PC-3 (cell line): ENCODE measurements around the gene ARSG. TPM values are rescaled to one million over a fixed set of nuclear protein-coding genes. Genes with fewer than 3 reads are reported as not detected.

Source experiments
- ATAC-seq: fragments of 200-7000 bp; cut with Tn5 transposase; 2 replicates; pipeline ENCODE4 v1.9.1; 2020; ENCODE audit warnings: mild to moderate bottlenecking, moderate library complexity
- BruUV-seq: library from RNA; stranded (reverse); fragments of 400-500 nt; replicated peaks from 2 replicates; lab custom pipeline; 2021; lab: Mats Ljungman, UMichigan
- CTCF ChIA-PET: fragments of 300-600 bp; sonication (Branson Sonifier 250); formaldehyde crosslinking; loops from one replicate; lab custom pipeline; 2022; ENCODE audit warnings: antibody characterized with exemption; lab: Charles Lee
- POLR2A ChIA-PET: fragments of 300-600 bp; sonication (Branson Sonifier 250); formaldehyde crosslinking; loops from one replicate; lab custom pipeline; 2022; ENCODE audit warnings: antibody characterized with exemption; ENCODE audit not compliant: unreplicated experiment; lab: Charles Lee
- DNase-seq: peaks from one replicate; pipeline ENCODE4 v3.0.0-alpha.2; 2015
- H2AFZ ChIP-seq: fragments of 300-600 bp; sonication (generic); 2 replicates; pipeline ENCODE4 v1.6.0; 2016; ENCODE audit warnings: antibody characterized with exemption, low read length
- H3F3A ChIP-seq: fragments of 300-600 bp; sonication (generic); one replicate; pipeline ENCODE4 v1.6.0; 2017; ENCODE audit warnings: antibody characterized with exemption, low read length, control low read depth, mild to moderate bottlenecking; ENCODE audit not compliant: unreplicated experiment
- H3K27ac ChIP-seq: fragments of 300-600 bp; sonication (generic); 2 replicates; pipeline ENCODE4 v1.5.1; 2016; ENCODE audit warnings: mild to moderate bottlenecking, low read length
- H3K27me3 ChIP-seq: fragments of 300-600 bp; sonication (generic); 2 replicates; pipeline ENCODE4 v1.6.1; 2016; ENCODE audit warnings: low read length, mixed read lengths
- H3K36me3 ChIP-seq: fragments of 300-600 bp; sonication (generic); 2 replicates; pipeline ENCODE4 v1.6.1; 2016; ENCODE audit warnings: low read depth, mixed run types, low read length, mixed read lengths
- H3K4me1 ChIP-seq: fragments of 300-600 bp; sonication (generic); 2 replicates; pipeline ENCODE4 v1.5.1; 2016; ENCODE audit warnings: low read length; ENCODE audit not compliant: insufficient read depth
- H3K4me2 ChIP-seq: fragments of 300-600 bp; sonication (generic); 2 replicates; pipeline ENCODE4 v1.6.0; 2016; ENCODE audit warnings: low read length
- H3K4me3 ChIP-seq: fragments of 300-600 bp; sonication (generic); 2 replicates; pipeline ENCODE4 v1.5.1; 2016; ENCODE audit warnings: mild to moderate bottlenecking, low read length, mixed read lengths
- H3K79me2 ChIP-seq: fragments of 300-600 bp; sonication (generic); 2 replicates; pipeline ENCODE4 v1.6.1; 2017; ENCODE audit warnings: low read length, mixed read lengths
- H3K9ac ChIP-seq: fragments of 300-600 bp; sonication (generic); 2 replicates; pipeline ENCODE4 v1.6.0; 2016; ENCODE audit warnings: mild to moderate bottlenecking, low read length
- H3K9me2 ChIP-seq: fragments of 300-600 bp; sonication (generic); replicated peaks from 2 replicates; pipeline ENCODE4 v1.6.1; 2016; ENCODE audit warnings: mixed run types, low read length, mixed read lengths
- H3K9me3 ChIP-seq: fragments of 300-600 bp; sonication (generic); 2 replicates; pipeline ENCODE4 v1.6.1; 2016; ENCODE audit warnings: low read length, mixed read lengths
- H4K20me1 ChIP-seq: fragments of 300-600 bp; sonication (generic); 2 replicates; pipeline ENCODE4 v1.6.1; 2016; ENCODE audit warnings: low read length, mixed read lengths
- CTCF ChIP-seq: fragments of 300-600 bp; sonication (generic); conservative IDR thresholded peaks from 2 replicates; pipeline ENCODE4 v1.5.1; 2017; ENCODE audit warnings: antibody characterized with exemption, low read depth, mild to moderate bottlenecking, low read length
- EZH2 ChIP-seq: fragments of 300-600 bp; sonication (generic); IDR thresholded peaks from one replicate; pipeline ENCODE4 v1.6.1; 2017; ENCODE audit warnings: antibody characterized with exemption, mild to moderate bottlenecking, low read length; ENCODE audit not compliant: unreplicated experiment
- EZH2phosphoT487 ChIP-seq: fragments of 300-600 bp; sonication (generic); IDR thresholded peaks from 2 replicates; pipeline ENCODE4 v1.6.1; 2018; ENCODE audit warnings: mild to moderate bottlenecking, antibody characterized with exemption, low read length, borderline replicate concordance
- intact Hi-C: fragments of 100-400 bp; cut with micrococcal nuclease; formaldehyde crosslinking; loops from 2 replicates; pipeline ENCODE4 v1.9.0; 2023
- total RNA-seq: library from RNA; depleted of rRNA; stranded (reverse); fragments of >200 nt; gene quantifications from 2 replicates; pipeline ENCODE4 v1.2.3, GENCODE V29; 2014

Gene ARSG
- total RNA-seq, 1 experiment from 2014 or later, result 2.1 TPM

GRCh38 chr17:68378268-68379176, 87.2 kb downstream of the ARSG start:
- H3K27ac ChIP-seq, result peak overlapping the region; percentile 93
- intact Hi-C loops, result loop anchor here (1.0 kb wide), 1 partner anchor 79 kb away; the partner anchor contains the start of gene WIPI1
- H2AFZ ChIP-seq, result peak overlapping the region; percentile 47
- no peaks in the 10 kb centered on the region for H3K79me2 ChIP-seq
- peak overlapping the region; percentile 72 for H3K4me2 ChIP-seq
- H4K20me1 ChIP-seq, result no peaks in the 10 kb centered on the region
- no TSS peak for BruUV-seq
- no peaks in the 10 kb centered on the region for H3F3A ChIP-seq
- DNase-seq, result peak; percentile 88
- peak; percentile 66; the same call in 1 of the 2 replicates for TF ChIP-seq EZH2phosphoT487
- no peak for TF ChIP-seq EZH2
- no peak for TF ChIP-seq CTCF
- no peaks in the 10 kb centered on the region for H3K9me2 ChIP-seq
- peak; percentile 59 for ATAC-seq
- no peaks in the 10 kb centered on the region for H3K9me3 ChIP-seq
- H3K9ac ChIP-seq, result peak overlapping the region; percentile 83
- peak overlapping the region; percentile 14; the same call in 1 of the 2 replicates for H3K4me3 ChIP-seq
- H3K36me3 ChIP-seq, result no peaks in the 10 kb centered on the region
- CTCF ChIA-PET, result no interaction called here
- peaks cover 52% of the 10 kb centered on the region for H3K4me1 ChIP-seq
- POLR2A ChIA-PET, result interaction anchor here (0.7 kb wide), 1 partner anchor 377 kb away, joined by 3 read pairs; no protein-coding TSS in a partner anchor
- H3K27me3 ChIP-seq, result no peaks in the 10 kb centered on the region

GRCh38 chr17:68379177-68379510, 87.8 kb downstream of the ARSG start:
- Histone ChIP-seq H3K36me3 (no peaks in the 10 kb centered on the region), H3K4me2 (peak overlapping the region; percentile 72), H3K4me1 (peaks cover 55% of the 10 kb centered on the region), H3K9me3 (no peaks in the 10 kb centered on the region), H3K4me3 (no peak overlapping the region), H3F3A (no peaks in the 10 kb centered on the region), H2AFZ (no peak overlapping the region), H3K27me3 (no peaks in the 10 kb centered on the region), H4K20me1 (no peaks in the 10 kb centered on the region), H3K9ac (peak overlapping the region; percentile 83), H3K27ac (peak overlapping the region; percentile 93), H3K9me2 (no peaks in the 10 kb centered on the region), H3K79me2 (no peaks in the 10 kb centered on the region)
- DNase-seq, result no peak
- CTCF ChIA-PET, result no interaction called here
- BruUV-seq, result no TSS peak
- no peak for ATAC-seq
- POLR2A ChIA-PET, result no interaction called here
- no peak for TF ChIP-seq EZH2phosphoT487
- no peak for TF ChIP-seq EZH2
- no peak for TF ChIP-seq CTCF
- intact Hi-C loops, result no loop called here
